ENCODE results near the gene KCNK2. TPM values are rescaled to one million over a fixed set of nuclear protein-coding genes. Genes with fewer than 3 reads are reported as not detected.

The KCNK2 gene
- total RNA-seq, 2 donors from 2014 or later, result not detected

- Mint-ChIP-seq H3K27ac (no peak overlapping the region), H3K9me3 (peaks cover 3 to 9% of the 10 kb centered on the region in 2 donors), H3K4me1 (ENCODE audit: low read depth) (no peaks in the 10 kb centered on the region), H3K4me3 (no peak overlapping the region), H3K27me3 (ENCODE audit: low read depth) (no peaks in the 10 kb centered on the region), H3K36me3 (ENCODE audit: insufficient read depth in 2 of 2) (no peaks in the 10 kb centered on the region)
- ATAC-seq (replicated peaks in 1 of 2) (no peak), DNase-seq (no peak)
Measured at GRCh38 chr1:215285013-215285800, 202.7 kb downstream of the KCNK2 start.
